Stimulated activated CD4-positive, alpha-beta T cell treated with anti-CD3 and anti-CD28 coated beads, Interleukin-1b, Interleukin-23, amount 100 ng/mL, for 24 hours (primary cell): ENCODE data around the gene SLC26A11.
A peak's percentile ranks its signal among the peaks of the same experiment; 100 is the strongest.

Source experiments
- DNase-seq, 4 experiments: peaks; one replicate each; pipeline ENCODE4 v3.0.0-alpha.2; 2020; ENCODE audit warnings: low read depth in 4 of 4, low spot score in 1 of 4

Gene SLC26A11

DNA sequence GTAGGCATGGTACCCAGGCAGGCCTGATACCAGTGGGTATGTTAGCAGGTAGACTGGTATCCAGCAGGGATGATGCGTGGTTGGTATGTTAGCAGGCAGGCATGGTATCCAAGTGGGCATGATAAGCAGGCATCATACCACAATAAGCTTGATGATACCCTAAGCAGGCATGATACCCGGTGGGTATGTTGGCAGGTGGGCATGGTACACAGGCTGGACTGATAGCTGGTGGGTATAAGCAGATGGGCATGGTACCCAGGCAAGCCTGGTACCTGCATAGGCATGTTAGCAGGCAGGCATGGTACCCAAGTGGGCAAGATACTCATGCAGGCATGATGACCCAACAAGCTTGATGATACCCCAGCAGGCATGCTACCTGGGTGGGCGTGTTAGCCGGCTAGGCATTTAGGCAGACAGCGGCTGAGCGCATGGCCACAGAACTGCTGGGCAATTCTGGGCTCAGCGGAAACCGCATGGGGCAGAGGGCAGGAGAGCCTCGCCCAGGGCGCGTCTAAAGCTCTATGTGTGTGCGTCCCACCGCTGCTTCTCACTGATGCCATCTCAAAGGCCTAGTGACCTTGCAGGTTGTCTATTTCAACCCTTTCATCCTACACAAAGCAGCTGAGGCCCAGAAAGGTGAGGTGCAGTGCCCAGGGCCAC, 2.4 kb upstream of the SLC26A11 start:
- DNase-seq = no peak

DNA sequence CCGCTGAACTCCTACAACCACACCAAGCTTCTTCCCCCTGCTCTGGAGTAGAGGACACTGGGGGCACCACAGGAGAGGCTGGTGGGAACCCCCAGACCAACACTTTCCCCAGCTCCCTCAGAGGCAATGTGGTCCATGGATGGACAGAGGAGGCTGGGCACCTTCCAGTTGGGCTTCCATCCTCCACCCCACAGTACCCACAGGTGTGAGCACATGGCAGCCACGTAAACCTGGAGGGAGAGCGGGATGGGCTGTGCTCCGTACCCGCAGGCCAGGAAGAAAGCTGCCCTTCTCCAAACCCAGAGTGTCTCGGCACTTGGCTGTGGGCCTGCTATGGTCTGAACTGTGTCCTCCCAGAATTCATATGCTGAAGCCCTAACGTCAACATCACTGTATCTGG, 1.8 kb upstream of the SLC26A11 start:
- no peak for DNase-seq

GRCh38 chr17:80219013-80219762, 1.0 kb upstream of the SLC26A11 start:
- DNase-seq = peak; percentile 79 to 88 (median 83)

- peak in 1 of 4 experiments; percentile 3 for DNase-seq
Observed at GRCh38 chr17:80219763-80220053, 519 bp upstream of the SLC26A11 start.

DNA sequence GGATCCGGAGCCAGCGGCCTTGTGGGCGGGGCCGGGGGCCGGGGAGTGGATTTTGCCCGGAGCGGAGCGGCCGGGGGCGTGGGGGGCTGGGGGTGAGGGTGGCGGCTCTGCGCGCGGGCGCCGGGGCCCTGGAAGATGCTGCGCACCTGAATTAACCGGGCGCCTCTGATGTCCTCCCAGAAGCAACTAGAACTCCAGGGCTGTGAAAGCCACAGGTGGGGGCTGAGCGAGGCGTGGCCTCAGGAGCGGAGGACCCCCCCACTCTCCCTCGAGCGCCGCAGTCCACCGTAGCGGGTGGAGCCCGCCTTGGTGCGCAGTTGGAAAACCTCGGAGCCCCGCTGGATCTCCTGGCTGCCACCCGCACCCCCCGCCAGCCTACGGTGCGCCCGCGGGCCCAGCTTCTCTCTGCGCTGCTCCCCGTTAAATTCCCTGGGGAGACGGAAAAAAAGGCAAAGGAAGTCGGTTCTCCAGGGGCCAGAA, 549 bp downstream of the SLC26A11 start:
- no peak for DNase-seq

DNA sequence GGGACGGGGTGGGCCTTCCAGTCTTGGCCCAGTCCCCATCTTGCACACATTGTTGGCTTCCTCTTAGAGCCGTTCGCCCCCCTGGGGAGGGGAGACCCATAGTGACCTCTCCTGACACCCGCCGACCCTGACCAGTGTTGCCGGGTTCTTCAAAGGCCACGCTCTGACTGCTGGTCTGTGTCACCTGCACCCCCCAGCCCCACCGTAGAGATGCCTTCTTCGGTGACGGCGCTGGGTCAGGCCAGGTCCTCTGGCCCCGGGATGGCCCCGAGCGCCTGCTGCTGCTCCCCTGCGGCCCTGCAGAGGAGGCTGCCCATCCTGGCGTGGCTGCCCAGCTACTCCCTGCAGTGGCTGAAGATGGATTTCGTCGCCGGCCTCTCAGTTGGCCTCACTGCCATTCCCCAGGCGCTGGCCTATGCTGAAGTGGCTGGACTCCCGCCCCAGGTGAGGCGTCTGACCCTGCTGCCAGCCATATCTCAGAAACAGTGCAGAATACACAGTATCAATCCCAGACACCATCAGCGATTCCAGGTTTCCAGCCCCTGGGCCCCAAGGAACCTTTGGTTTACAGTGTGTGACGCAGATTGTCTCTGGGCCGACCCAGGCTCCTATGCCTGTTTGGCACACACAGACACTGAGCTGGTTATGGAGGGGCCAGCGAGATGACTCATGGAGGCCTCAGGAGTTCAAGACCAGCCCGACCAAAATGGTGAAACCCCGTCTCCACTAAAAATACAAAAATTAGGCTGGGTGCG, 1.3 kb downstream of the SLC26A11 start:
- DNase-seq = no peak

GRCh38 chr17:80222376-80223141, 2.3 kb downstream of the SLC26A11 start:
- DNase-seq = no peak

DNA sequence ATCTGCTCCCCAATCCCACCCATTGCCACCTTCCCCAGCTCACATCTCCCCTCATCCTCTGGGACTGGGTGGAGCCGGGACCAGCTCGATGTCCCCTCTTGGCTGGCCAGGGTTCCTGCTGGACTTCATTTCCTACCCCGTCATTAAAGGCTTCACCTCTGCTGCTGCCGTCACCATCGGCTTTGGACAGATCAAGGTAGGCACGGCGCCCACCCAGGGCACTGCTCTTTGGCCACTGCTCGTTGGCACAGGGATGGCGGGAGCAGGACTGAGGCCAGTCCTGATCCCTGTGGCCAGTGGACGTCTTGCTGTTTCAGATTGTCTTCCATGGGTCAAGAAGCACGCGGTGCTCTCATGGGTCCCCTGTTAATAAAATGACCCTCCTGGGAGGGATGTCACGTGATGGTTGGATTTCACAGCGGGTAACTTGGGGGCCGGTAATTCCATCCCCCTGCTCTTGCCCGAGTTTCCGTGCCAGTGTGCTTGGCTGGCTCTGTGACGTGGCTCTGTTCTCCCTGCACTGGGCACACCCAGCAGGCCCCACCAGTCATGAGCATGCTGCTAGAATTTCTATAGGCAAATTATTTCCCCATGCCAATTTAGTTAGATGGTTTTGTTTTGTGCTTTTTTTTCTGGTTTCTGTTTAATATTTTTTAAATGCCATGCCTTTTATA, 3.1 kb downstream of the SLC26A11 start:
- no peak for DNase-seq

GRCh38 chr17:80223838-80224497, 3.7 kb downstream of the SLC26A11 start:
- no peak for DNase-seq

GRCh38 chr17:80224683-80225082, 4.5 kb downstream of the SLC26A11 start:
- DNase-seq = no peak

DNA sequence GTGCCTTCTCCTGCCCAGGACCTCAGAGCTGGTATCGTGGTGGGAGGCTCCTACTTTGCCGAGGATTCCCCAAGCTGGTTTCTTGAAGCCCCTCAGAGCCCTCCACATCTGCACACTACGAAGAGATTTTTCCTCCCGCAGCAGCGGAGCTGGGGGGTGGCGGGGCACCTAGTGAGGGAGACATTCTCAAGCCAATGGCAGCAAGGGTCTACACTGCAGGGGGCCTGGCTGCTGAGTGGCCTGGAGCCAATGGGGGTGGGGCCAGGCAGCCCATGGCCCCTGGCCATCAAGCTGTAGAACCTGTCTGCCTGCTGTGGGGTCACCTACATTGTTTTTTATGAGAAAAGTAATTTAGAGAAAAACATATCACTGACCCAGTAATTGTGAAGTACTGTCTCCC, 5.0 kb downstream of the SLC26A11 start:
- DNase-seq = no peak

DNA sequence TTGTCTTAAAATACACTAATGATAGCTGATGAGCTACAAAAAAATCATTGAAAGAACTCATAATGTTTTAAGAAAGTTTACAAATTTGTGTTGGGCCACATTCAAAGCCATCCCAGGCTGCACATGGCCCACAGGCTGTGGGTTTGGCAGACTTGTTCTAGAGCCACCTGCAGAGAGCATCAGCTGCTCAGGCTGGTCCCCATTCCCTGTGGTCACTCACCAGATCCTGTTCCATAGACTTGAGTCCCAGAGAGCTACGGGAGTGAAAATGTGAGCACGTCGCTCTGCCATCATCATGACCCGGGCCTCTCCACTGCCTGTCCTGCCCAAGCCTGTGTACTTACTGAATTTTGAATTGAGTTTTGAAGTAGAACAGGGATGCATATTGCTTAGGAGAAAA, 6.9 kb downstream of the SLC26A11 start:
- no peak for DNase-seq

DNA sequence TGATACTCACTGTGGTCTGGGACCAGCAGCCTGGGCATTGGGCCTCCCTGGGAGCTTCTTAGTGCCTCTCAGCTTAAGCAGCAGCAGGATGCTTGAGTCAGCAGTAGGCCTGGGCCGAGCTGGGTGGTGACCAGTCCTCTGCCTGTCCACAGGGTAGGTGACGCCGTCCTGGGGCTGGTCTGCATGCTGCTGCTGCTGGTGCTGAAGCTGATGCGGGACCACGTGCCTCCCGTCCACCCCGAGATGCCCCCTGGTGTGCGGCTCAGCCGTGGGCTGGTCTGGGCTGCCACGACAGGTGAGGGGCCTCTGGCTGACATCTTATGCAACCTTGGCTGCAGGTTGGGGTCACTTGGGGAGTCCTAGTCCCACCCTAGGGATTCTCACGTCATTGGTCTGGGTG, 7.4 kb downstream of the SLC26A11 start:
- DNase-seq = no peak

GRCh38 chr17:80228477-80228876, 8.2 kb downstream of the SLC26A11 start:
- no peak for DNase-seq

DNA sequence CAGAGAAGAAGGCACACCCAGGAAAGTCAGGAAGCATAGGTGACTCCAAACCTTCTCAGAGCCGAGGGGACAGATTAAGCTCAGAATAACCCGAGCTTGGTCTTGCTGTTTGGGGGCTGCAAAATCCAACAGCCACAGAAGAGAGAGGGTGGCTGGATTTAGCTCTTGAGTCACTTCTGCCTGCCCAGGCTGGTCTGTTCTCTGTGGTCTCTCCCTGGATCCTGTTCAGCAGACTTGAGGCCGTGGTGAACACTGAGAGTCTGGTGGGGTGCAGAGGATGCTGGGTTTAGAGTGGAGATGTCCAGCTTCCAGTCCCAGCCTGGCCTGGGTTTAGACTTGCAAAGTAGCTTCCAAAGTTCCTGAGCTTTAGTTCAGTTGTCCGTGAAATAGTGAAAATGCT, 8.8 kb downstream of the SLC26A11 start:
- DNase-seq = no peak

DNA sequence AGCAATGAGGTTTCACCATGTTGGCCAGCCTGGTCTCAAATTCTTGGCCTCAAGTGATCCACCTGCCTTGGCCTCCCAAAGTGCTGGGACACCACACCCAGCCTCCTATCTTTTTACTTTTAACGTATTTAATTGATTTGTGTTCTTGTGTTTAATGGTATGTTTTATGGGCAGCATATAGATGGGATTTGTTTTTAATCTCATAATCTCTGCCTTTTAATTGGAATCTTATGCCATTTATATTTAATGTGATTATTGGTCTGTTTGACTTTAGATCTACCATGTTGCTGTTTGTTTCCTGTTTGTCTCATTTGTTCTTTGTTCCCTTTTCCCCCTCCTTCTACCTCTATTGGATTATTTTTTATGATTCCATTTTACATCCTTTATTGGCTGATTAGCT, 12.2 kb downstream of the SLC26A11 start:
- no peak for DNase-seq

GRCh38 chr17:80233202-80233601, 13.0 kb downstream of the SLC26A11 start:
- no peak for DNase-seq

GRCh38 chr17:80236911-80237310, 16.7 kb downstream of the SLC26A11 start:
- no peak for DNase-seq

DNA sequence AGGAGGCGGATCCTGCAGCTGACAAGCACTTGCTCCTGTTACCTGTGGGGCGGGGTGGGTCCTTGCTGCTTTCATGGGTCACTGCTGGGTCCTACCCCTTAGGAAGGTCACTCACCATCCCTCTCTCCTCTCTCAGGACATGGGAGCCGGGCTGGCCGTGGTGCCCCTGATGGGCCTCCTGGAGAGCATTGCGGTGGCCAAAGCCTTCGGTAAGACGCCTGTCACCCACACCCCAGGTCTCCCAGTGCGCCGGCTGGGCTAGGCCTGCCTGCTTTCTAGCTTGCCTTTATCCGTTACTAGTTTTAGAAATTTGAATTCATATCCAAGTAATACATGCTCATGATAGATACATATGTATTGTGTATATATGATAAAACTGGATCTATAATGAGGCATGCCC, 17.2 kb downstream of the SLC26A11 start:
- no peak for DNase-seq

DNA sequence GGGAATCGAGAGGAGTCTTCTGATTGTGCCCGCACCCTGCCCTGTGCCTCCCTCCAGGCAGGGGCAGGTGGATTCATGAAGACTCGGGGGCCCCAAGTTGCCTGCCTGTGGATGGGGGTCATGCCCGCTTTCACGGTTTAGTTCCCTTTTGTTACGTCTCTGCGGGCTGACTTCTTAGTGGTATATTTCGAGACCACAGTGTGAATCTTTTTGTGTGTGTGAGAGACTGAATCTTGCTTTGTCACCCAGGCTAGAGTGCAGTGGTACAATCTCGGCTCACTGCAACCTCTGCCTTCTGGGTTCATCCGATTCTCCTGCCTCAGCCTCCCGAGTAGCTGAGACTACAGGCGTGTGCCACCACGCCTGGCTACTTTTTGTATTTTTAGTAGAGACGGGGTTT, 22.3 kb downstream of the SLC26A11 start:
- DNase-seq = no peak
